PFSK-1 (cell line): ENCODE results near the gene KRTAP4-16.
"Not testable (repeated sequence)": the region's sequence is repeated elsewhere in the genome, so short reads cannot be mapped to it uniquely, and the experiment has no call there.

Experiments used
- FOXP2 ChIP-seq: optimal IDR thresholded peaks from 2 replicates; pipeline ENCODE3; 2011; ENCODE audit warnings: borderline replicate concordance, control low read depth, inconsistent platforms; ENCODE audit not compliant: insufficient read depth; ENCODE audit errors: extremely low read length, extremely low read depth
- POLR2AphosphoS5 ChIP-seq: IDR thresholded peaks from 2 replicates; pipeline ENCODE4 v1.6.1; 2012; ENCODE audit warnings: low read depth, mild to moderate bottlenecking, control low read depth, low read length, moderate library complexity
- REST ChIP-seq, 2 experiments: IDR thresholded peaks; 2 replicates each; pipeline versions ENCODE4 v1.6.1 to v1.8.0; 2011 to 2012; ENCODE audit warnings: low read depth in 2 of 2, low read length in 2 of 2, control low read depth in 1 of 2, inconsistent platforms in 1 of 2, mild to moderate bottlenecking in 1 of 2, moderate library complexity in 1 of 2; ENCODE audit not compliant: insufficient read depth in 1 of 2
- SIN3A ChIP-seq: IDR thresholded peaks from 2 replicates; pipeline ENCODE4 v1.6.1; 2012; ENCODE audit warnings: mild to moderate bottlenecking, low read length, moderate library complexity, borderline replicate concordance; ENCODE audit not compliant: insufficient read depth
- TAF1 ChIP-seq: IDR thresholded peaks from 2 replicates; pipeline ENCODE4 v1.6.1; 2012; ENCODE audit warnings: low read length, control low read depth, borderline replicate concordance; ENCODE audit not compliant: insufficient read depth

The KRTAP4-16 gene

GRCh38 chr17:41125064-41125463 is 23.1 kb upstream of the KRTAP4-16 start:
- no peak for TF ChIP-seq SIN3A
- no peak for TF ChIP-seq POLR2AphosphoS5
- no peak for TF ChIP-seq TAF1
- TF ChIP-seq REST (IDR thresholded peaks at IDR 0.05; ENCODE audit: insufficient read depth in 1 of 2, low read depth in 2 of 2, low read length in 2 of 2): no peak

DNA sequence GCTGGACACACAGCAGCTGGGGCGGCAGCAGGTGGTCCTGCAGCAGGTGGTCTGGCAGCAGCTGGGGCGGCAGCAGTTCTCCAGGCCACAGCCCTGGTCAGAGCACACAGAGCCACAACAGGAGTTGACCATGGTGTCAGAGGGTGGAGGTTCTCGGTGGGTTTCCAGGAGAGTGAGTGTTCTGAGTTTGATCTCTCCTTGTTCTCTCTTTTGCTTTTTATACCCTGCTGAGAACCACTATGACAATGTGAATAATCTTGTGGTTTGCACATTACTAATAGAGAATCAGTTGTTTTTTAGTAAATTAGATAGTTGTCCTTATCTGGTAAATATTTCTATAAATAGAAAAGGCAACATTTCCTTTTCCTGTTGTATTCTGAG is 22.0 kb upstream of the KRTAP4-16 start, which contains the start of gene KRTAP4-12:
TSS of gene KRTAP4-12 (minus strand) at position 192 of the 381 bp plus-strand sequence. CDS start at position 132, 60 bp downstream.
- TF ChIP-seq SIN3A, FOXP2, POLR2AphosphoS5: not testable (repeated sequence)

DNA sequence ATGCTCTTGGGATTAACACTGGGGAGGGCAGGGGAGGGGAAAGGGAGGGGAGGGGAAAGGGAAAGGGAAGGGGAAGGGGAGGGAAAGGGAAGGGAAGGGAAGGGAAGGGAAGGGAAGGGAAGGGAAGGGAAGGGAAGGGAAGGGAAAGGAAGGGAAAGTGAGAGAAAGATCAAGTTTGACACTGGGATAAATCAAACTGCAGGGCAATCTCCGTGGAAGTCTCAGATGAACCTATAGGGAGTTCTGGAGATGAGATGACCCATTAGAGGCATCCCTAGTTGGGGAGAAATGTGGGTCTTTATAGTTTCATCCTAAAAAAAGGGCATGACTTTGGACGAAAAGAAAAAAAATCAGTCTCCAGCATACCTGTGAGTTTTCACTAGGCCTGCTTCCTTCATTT is 19.7 kb upstream of the KRTAP4-16 start:
- TF ChIP-seq SIN3A (no peak), FOXP2 (no peak), REST (IDR thresholded peaks at IDR 0.05; ENCODE audit: insufficient read depth in 1 of 2, low read depth in 2 of 2, low read length in 2 of 2) (no peak), POLR2AphosphoS5 (no peak), TAF1 (no peak)

DNA sequence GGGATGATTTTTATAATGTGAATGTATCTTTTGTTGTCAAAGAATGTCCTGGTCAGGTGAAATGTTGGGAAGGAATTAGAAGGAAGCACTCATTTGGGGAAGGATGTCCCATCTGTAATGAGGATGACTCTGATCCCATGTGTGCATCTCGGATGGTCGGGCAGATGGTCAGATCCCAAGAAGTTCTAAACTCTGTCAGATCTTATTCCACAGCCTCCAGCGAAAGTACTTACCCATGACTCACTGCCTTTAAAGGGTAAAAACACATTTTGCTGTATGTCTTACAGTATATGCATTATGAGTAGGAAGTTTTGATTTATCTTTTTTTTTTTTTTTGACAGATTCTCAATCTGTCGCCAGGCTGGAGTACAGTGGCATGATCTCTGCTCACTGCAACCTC is 16.7 kb upstream of the KRTAP4-16 start:
- no peak for TF ChIP-seq POLR2AphosphoS5
- no peak for TF ChIP-seq SIN3A
- TF ChIP-seq REST (IDR thresholded peaks at IDR 0.05; ENCODE audit: insufficient read depth in 1 of 2, low read depth in 2 of 2, low read length in 2 of 2): no peak
- no peak for TF ChIP-seq TAF1
- no peak for TF ChIP-seq FOXP2

DNA sequence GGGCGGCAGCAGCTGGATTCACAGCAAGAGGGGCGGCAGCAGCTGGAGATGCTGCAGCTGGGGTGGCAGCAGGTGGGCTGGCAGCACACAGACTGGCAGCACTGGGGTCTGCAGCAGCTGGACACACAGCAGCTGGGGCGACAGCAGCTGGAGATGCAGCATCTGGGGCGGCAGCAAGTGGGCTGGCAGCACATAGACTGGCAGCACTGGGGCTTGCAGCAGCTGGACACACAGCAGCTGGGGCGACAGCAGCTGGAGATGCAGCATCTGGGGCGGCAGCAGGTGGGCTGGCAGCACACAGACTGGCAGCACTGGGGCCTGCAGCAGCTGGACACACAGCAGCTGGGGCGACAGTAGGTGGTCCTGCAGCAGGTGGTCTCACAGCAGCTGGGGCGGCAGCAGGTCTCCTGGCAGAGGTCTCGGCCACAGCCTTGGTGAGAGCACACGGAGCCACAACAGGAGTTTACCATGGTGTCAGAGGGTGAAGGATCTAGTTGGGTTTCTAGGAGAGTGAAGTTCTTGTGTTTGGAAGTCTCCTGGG is 15.9 kb upstream of the KRTAP4-16 start, which contains the start of gene KRTAP4-11:
TSS of gene KRTAP4-11 (minus strand) at position 528 of the 541 bp plus-strand sequence. CDS start at position 470, 58 bp downstream.
- TF ChIP-seq SIN3A, FOXP2, POLR2AphosphoS5: not testable (repeated sequence)

- TF ChIP-seq POLR2AphosphoS5: no peak
- no peak for TF ChIP-seq REST (IDR thresholded peaks at IDR 0.05; ENCODE audit: insufficient read depth in 1 of 2, low read depth in 2 of 2, low read length in 2 of 2)
- TF ChIP-seq SIN3A: no peak
- no peak for TF ChIP-seq TAF1
These were observed 14.3 kb upstream of the KRTAP4-16 start for GRCh38 chr17:41116297-41116696.
